ENCODE results near the gene ZNF76. TPM values are rescaled to one million over a fixed set of nuclear protein-coding genes. Genes with fewer than 3 reads are reported as not detected.
A peak's percentile ranks its signal among the peaks of the same experiment; 100 is the strongest.

Gene ZNF76
- total and polyA plus RNA-seq, 2 of the 13 experiments (the other 11 are each of a cell fraction or from before 2014, with no cell fraction given), result 13.2 to 26.4 TPM

DNA sequence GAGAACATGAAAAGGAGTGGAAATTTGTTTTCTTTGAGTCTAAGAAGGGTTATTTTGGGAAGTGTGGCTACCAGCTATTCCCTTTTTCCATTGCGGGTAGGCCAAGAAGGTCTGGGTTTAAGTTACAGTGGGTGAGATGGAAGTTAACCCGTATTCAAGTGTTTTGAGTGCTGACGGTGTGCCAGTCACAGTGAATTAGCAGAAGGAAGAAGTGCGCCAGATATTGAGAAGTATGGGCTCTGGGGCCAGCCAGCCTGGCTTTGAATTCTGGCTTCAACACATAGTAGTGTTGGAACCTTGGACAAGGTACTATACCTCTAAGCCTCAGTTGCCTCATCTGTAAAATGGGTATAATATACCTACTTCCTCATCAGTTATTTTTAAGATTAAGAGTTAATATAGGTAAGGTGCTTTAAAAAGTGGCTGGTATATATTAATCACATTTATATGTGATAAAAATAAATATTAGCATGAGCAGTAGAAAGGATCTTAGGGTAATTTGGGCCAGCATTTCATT, 16.3 kb downstream of the ZNF76 start:
- Histone ChIP-seq H3K27ac (ENCODE audit: extremely low read length, insufficient read depth, low read length) (no peak overlapping the region), H3K4me3 (replicated peaks in 1 of 3; ENCODE audit: insufficient read depth in 1 of 3, low read depth in 2 of 3, low read length in 3 of 3) (no peak overlapping the region), H3K4me2 (ENCODE audit: low read depth, low read length) (no peak overlapping the region), H3K4me1 (ENCODE audit: insufficient read depth, low read length) (no peaks in the 10 kb centered on the region), H2AFZ (ENCODE audit: low read length) (no peak overlapping the region), H3K9ac (ENCODE audit: insufficient read depth, low read depth, low read length) (no peak overlapping the region), H3K36me3 (replicated peaks in 1 of 2; ENCODE audit: control insufficient read depth in 1 of 2, insufficient read depth in 2 of 2, low read length in 2 of 2) (no peaks in the 10 kb centered on the region), H3K9me3 (ENCODE audit: low read length) (no peaks in the 10 kb centered on the region), H3K27me3 (ENCODE audit: control insufficient read depth in 1 of 2, insufficient read depth in 2 of 2, low read length in 2 of 2) (no peaks in the 10 kb centered on the region), H4K20me1 (ENCODE audit: insufficient read depth, low read length) (no peaks in the 10 kb centered on the region), H3K79me2 (ENCODE audit: insufficient read depth, low read length) (no peaks in the 10 kb centered on the region)
- DNase-seq (ENCODE audit: low spot score), result no peak
- in situ Hi-C loops (cut with HindIII; ENCODE audit: extremely low pct_ligation_motif_present, low pct_unique_long_range_greater_than_20kb) (no loop called here), intact Hi-C loops (cut with micrococcal nuclease; ENCODE audit: unreplicated experiment) (no loop called here)
- peak; percentile 91 for TF ChIP-seq ZNF629 (CRISPR knock-in tag; conservative IDR thresholded peaks at IDR 0.05)
- peak; percentile 72; the same call in 1 of the 2 replicates for TF ChIP-seq CHD4 (IDR thresholded peaks at IDR 0.05; ENCODE audit: borderline replicate concordance, low read length)
- TF ChIP-seq ZNF724P (CRISPR knock-in tag; IDR thresholded peaks at IDR 0.05; ENCODE audit: borderline replicate concordance), result no peak
- no peak for ATAC-seq
- no peak for FAIRE-seq
- ChIA-PET POLR2A (no interaction called here), CTCF (ENCODE audit: low intra/inter-chr PET ratio, low total read pairs) (no interaction called here)
- no TSS peak for BruUV-seq (replicated peaks)
- WGBS (ENCODE audit: low lambda C conversion rate), result 95% methylated on average over 4 of the region's 4 CpGs

DNA sequence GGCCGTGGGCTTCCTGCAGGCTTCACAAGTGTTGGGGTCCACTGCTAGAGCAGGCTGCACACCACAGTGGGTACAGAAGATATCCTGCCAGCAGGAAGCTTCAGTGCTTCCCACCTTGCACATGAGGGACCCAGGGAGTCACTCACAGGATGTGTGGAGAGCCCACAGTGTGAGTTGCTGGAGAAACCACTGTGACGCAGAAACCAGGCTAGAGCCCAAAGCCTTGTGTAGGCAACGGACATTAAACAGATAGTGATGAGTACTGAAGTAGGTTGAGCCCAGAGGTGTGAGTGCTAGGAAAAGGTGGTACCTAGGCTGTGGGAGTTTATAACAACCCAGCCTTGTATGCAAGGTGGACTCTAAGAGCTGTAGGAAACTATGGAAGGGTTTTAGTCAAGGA, 19.2 kb downstream of the ZNF76 start:
- H3K27me3 ChIP-seq (ENCODE audit: control insufficient read depth in 1 of 2, insufficient read depth in 2 of 2, low read length in 2 of 2), result no peaks in the 10 kb centered on the region
- no peaks in the 10 kb centered on the region for H3K4me1 ChIP-seq (ENCODE audit: insufficient read depth, low read length)
- no TSS peak for BruUV-seq (replicated peaks)
- H3K4me3 ChIP-seq (replicated peaks in 1 of 3; ENCODE audit: insufficient read depth in 1 of 3, low read depth in 2 of 3, low read length in 3 of 3), result no peak overlapping the region
- no peak for ATAC-seq
- no peak overlapping the region for H3K27ac ChIP-seq (ENCODE audit: extremely low read length, insufficient read depth, low read length)
- intact Hi-C loops (cut with micrococcal nuclease; ENCODE audit: unreplicated experiment), result no loop called here
- H2AFZ ChIP-seq (ENCODE audit: low read length), result no peak overlapping the region
- in situ Hi-C loops (cut with HindIII; ENCODE audit: extremely low pct_ligation_motif_present, low pct_unique_long_range_greater_than_20kb), result no loop called here
- CTCF ChIA-PET (ENCODE audit: low intra/inter-chr PET ratio, low total read pairs), result no interaction called here
- WGBS (ENCODE audit: low lambda C conversion rate), result 98% methylated on average over 3 of the region's 3 CpGs
- no peak for FAIRE-seq
- H3K9me3 ChIP-seq (ENCODE audit: low read length), result no peaks in the 10 kb centered on the region
- peaks cover 1 to 3% of the 10 kb centered on the region in 2 experiments; a peak in 2 of 5 replicates for H3K36me3 ChIP-seq (replicated peaks in 1 of 2; ENCODE audit: control insufficient read depth in 1 of 2, insufficient read depth in 2 of 2, low read length in 2 of 2)
- H3K9ac ChIP-seq (ENCODE audit: insufficient read depth, low read depth, low read length), result no peak overlapping the region
- POLR2A ChIA-PET, result no interaction called here
- DNase-seq (ENCODE audit: low spot score), result no peak
- no peak overlapping the region for H3K4me2 ChIP-seq (ENCODE audit: low read depth, low read length)
- no peaks in the 10 kb centered on the region for H3K79me2 ChIP-seq (ENCODE audit: insufficient read depth, low read length)
- no peaks in the 10 kb centered on the region for H4K20me1 ChIP-seq (ENCODE audit: insufficient read depth, low read length)
- TF ChIP-seq, protein P1, sequence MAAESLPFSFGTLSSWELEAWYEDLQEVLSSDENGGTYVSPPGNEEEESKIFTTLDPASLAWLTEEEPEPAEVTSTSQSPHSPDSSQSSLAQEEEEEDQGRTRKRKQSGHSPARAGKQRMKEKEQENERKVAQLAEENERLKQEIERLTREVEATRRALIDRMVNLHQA (CRISPR knock-in tag; IDR thresholded peaks at IDR 0.05), result no peak
- no peak for TF ChIP-seq TAF15 (IDR thresholded peaks at IDR 0.05; ENCODE audit: low read depth, low read length, poor library complexity, severe bottlenecking)
- TF ChIP-seq TRIM24 (CRISPR knock-in tag; IDR thresholded peaks at IDR 0.05), result no peak
- no peak for TF ChIP-seq MEIS1 (CRISPR knock-in tag; IDR thresholded peaks at IDR 0.05; ENCODE audit: borderline replicate concordance)
- TF ChIP-seq, protein P2, sequence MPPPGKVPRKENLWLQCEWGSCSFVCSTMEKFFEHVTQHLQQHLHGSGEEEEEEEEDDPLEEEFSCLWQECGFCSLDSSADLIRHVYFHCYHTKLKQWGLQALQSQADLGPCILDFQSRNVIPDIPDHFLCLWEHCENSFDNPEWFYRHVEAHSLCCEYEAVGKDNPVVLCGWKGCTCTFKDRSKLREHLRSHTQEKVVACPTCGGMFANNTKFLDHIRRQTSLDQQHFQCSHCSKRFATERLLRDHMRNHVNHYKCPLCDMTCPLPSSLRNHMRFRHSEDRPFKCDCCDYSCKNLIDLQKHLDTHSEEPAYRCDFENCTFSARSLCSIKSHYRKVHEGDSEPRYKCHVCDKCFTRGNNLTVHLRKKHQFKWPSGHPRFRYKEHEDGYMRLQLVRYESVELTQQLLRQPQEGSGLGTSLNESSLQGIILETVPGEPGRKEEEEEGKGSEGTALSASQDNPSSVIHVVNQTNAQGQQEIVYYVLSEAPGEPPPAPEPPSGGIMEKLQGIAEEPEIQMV (CRISPR knock-in tag; IDR thresholded peaks at IDR 0.05; ENCODE audit: low read depth), result no peak
- no peak for TF ChIP-seq SRSF1 (optimal IDR thresholded peaks at IDR 0.05; ENCODE audit: low read depth, low read length)
- TF ChIP-seq JDP2 (CRISPR knock-in tag; IDR thresholded peaks at IDR 0.05; ENCODE audit: borderline replicate concordance), result no peak
- no peak for TF ChIP-seq SRSF4 (IDR thresholded peaks at IDR 0.05; ENCODE audit: low read depth, low read length, poor library complexity, severe bottlenecking)
- no peak for TF ChIP-seq ZNF614 (CRISPR knock-in tag; IDR thresholded peaks at IDR 0.05; ENCODE audit: borderline replicate concordance)
- TF ChIP-seq ZNF546 (CRISPR knock-in tag; conservative IDR thresholded peaks at IDR 0.05), result no peak
- TF ChIP-seq TCF12 (IDR thresholded peaks at IDR 0.05), result no peak
- TF ChIP-seq TCF12 (CRISPR knock-in tag; IDR thresholded peaks at IDR 0.05), result no peak
- TF ChIP-seq ATF7 (IDR thresholded peaks at IDR 0.05), result no peak
- no peak for TF ChIP-seq ATF7 (CRISPR knock-in tag; IDR thresholded peaks at IDR 0.05)
- no peak for TF ChIP-seq ZNF776 (CRISPR knock-in tag; IDR thresholded peaks at IDR 0.05)
